B cell (primary cell): ENCODE data around the gene ZNF385D. TPM values are rescaled to one million over a fixed set of nuclear protein-coding genes. Genes with fewer than 3 reads are reported as not detected.

Source experiments
- ATAC-seq: fragments of 200-7000 bp; cut with Tn5 transposase; one replicate; pipeline ENCODE4 v1.10.0; 2021; ENCODE audit warnings: low read depth, mild to moderate bottlenecking, moderate number of reproducible peaks, moderate library complexity
- CTCF ChIA-PET: fragments of 350-600 bp; sonication (Branson Sonifier 250); formaldehyde crosslinking; loops from one replicate; lab custom pipeline; 2021; ENCODE audit warnings: antibody characterized with exemption, inconsistent platforms; lab: Charles Lee
- POLR2A ChIA-PET: fragments of 350-600 bp; sonication (Branson Sonifier 250); formaldehyde crosslinking; loops from one replicate; lab custom pipeline; 2021; ENCODE audit warnings: antibody characterized with exemption; lab: Charles Lee
- DNase-seq: peaks from one replicate; pipeline ENCODE4 v3.0.0; 2013
- H2AFZ ChIP-seq: 2 replicates; pipeline ENCODE4 v1.6.1; 2012; ENCODE audit warnings: mild to moderate bottlenecking, low read depth, low read length; ENCODE audit not compliant: insufficient read depth, poor library complexity, severe bottlenecking
- H3K27ac ChIP-seq, 2 donors: 1 replicate in 1 of 2; 2 replicates in 1 of 2; pipeline ENCODE4 v1.5.1; 2012 to 2013; ENCODE audit warnings: low read length in 2 of 2, mild to moderate bottlenecking in 2 of 2, moderate library complexity in 1 of 2
- H3K27me3 ChIP-seq, 4 experiments: fragments of 200-600 bp in 1 of 4; sonication (generic) in 1 of 4; replicated peaks in 1 of 4; 1 replicate in 2 of 4; 2 replicates in 2 of 4; pipeline versions ENCODE4 v1.6.1 to v1.7.0; 2013 to 2016; ENCODE audit warnings: low read length in 3 of 4, mild to moderate bottlenecking in 2 of 4, mixed read lengths in 1 of 4, moderate library complexity in 1 of 4; ENCODE audit not compliant: insufficient read depth in 4 of 4, control insufficient read depth in 3 of 4; ENCODE audit errors: control extremely low read depth in 1 of 4
- H3K36me3 ChIP-seq, 2 experiments: replicated peaks in 1 of 2; 1 replicate in 1 of 2; 2 replicates in 1 of 2; pipeline versions ENCODE4 v1.6.1 to v1.7.1; 2013; ENCODE audit warnings: low read length in 1 of 2; ENCODE audit not compliant: insufficient read depth in 2 of 2, control insufficient read depth in 1 of 2; ENCODE audit errors: control extremely low read depth in 1 of 2, extremely low read depth in 1 of 2
- H3K4me1 ChIP-seq, 2 donors: fragments of 200-600 bp in 1 of 2; sonication (generic) in 1 of 2; 1 replicate in 1 of 2; 2 replicates in 1 of 2; pipeline versions ENCODE4 v1.5.1 to v1.6.1; 2013 to 2017; ENCODE audit warnings: low read length in 2 of 2; ENCODE audit not compliant: control insufficient read depth in 2 of 2, insufficient read depth in 2 of 2
- H3K4me2 ChIP-seq: replicated peaks from 2 replicates; pipeline ENCODE3; 2012; ENCODE audit warnings: mild to moderate bottlenecking, low read depth, low read length; ENCODE audit not compliant: poor library complexity, severe bottlenecking
- H3K4me3 ChIP-seq, 5 experiments: fragments of 200-600 bp in 1 of 5; sonication (generic) in 1 of 5; 1 replicate in 3 of 5; 2 replicates in 2 of 5; pipeline versions ENCODE4 v1.5.1 to v1.7.0; 2011 to 2016; ENCODE audit warnings: low read length in 4 of 5, mild to moderate bottlenecking in 4 of 5, low read depth in 2 of 5, control low read depth in 1 of 5, moderate library complexity in 1 of 5; ENCODE audit not compliant: insufficient read depth in 1 of 5; ENCODE audit errors: control extremely low read depth in 1 of 5, extremely low read depth in 1 of 5
- H3K79me2 ChIP-seq: fragments of 200-600 bp; sonication (generic); one replicate; pipeline ENCODE4 v1.6.0; 2016; ENCODE audit warnings: low read length; ENCODE audit not compliant: control insufficient read depth, insufficient read depth
- H3K9ac ChIP-seq: fragments of 200-600 bp; sonication (generic); 2 replicates; pipeline ENCODE4 v1.6.1; 2017; ENCODE audit warnings: mild to moderate bottlenecking, low read length, moderate library complexity
- H3K9me3 ChIP-seq, 3 donors: one replicate each; pipeline versions ENCODE4 v1.6.1 to v1.7.1; 2013; ENCODE audit warnings: low read length in 2 of 3; ENCODE audit not compliant: control insufficient read depth in 2 of 3, insufficient read depth in 1 of 3; ENCODE audit errors: control extremely low read depth in 1 of 3
- H4K20me1 ChIP-seq: 2 replicates; pipeline ENCODE4 v1.6.0; 2012; ENCODE audit warnings: mild to moderate bottlenecking, low read length; ENCODE audit not compliant: insufficient read depth, control insufficient read depth, poor library complexity, severe bottlenecking
- H3K27ac Mint-ChIP-seq: one replicate; pipeline ENCODE4 v1.8.0; 2021; ENCODE audit warnings: mixed read lengths
- H3K27me3 Mint-ChIP-seq: one replicate; pipeline ENCODE4 v1.8.0; 2021; ENCODE audit warnings: mixed read lengths
- H3K4me1 Mint-ChIP-seq: one replicate; pipeline ENCODE4 v1.8.0; 2021; ENCODE audit warnings: mixed read lengths
- H3K4me3 Mint-ChIP-seq: one replicate; pipeline ENCODE4 v1.8.0; 2021; ENCODE audit warnings: mixed read lengths
- H3K9me3 Mint-ChIP-seq: one replicate; pipeline ENCODE4 v1.8.0; 2022; ENCODE audit warnings: mixed read lengths; ENCODE audit not compliant: insufficient read depth
- EZH2 ChIP-seq: IDR thresholded peaks from 2 replicates; pipeline ENCODE4 v1.6.1; 2012; ENCODE audit warnings: borderline replicate concordance, low read depth, mild to moderate bottlenecking, moderate library complexity, low read length; ENCODE audit not compliant: insufficient read depth, poor library complexity, severe bottlenecking
- WGBS: methylation state at CpG from one replicate; pipeline ENCODE4 v1.1.5; 2013; ENCODE audit warnings: missing lambda C conversion rate; ENCODE audit not compliant: insufficient coverage; 5-methylcytosine and 5-hydroxymethylcytosine counted together
- intact Hi-C: fragments of 100-400 bp; cut with micrococcal nuclease; formaldehyde crosslinking; loops from one replicate; pipeline ENCODE4 v1.10.0; 2022
- polyA plus RNA-seq: library from polyadenylated mRNA; depleted of rRNA; stranded (reverse); fragments of >200 nt; gene quantifications from 2 replicates; pipeline ENCODE4 v1.2.3, GENCODE V29; 2012
- total RNA-seq, 2 donors: library from RNA; stranded (reverse); fragments of 120-200 nt in 1 of 2; gene quantifications; 1 replicate in 1 of 2; 2 replicates in 1 of 2; pipeline versions ENCODE4 v1.2.3 to v1.2.4, GENCODE V29; 2013 to 2022
- TF ChIP-seq, protein P1 (sequence below): fragments of 200-600 bp; IDR thresholded peaks from one replicate; pipeline ENCODE4 v1.8.0; 2022; ENCODE audit warnings: antibody characterized with exemption, mild to moderate bottlenecking

ZNF385D gene
- total and polyA plus RNA-seq, 2 donors (not counting 1 experiment from before 2014, with no cell fraction given), result not detected

- H3K4me1 ChIP-seq, result no peaks in the 10 kb centered on the region
- DNase-seq (no peak), ATAC-seq (no peak)
- no peaks in the 10 kb centered on the region for H3K79me2 ChIP-seq
- H3K27me3 ChIP-seq, result no peaks in the 10 kb centered on the region
- intact Hi-C loops, result no loop called here
- no peaks in the 10 kb centered on the region for H3K9me3 ChIP-seq
- no peaks in the 10 kb centered on the region for H3K4me1 Mint-ChIP-seq
- no peak overlapping the region for H3K9ac ChIP-seq
- WGBS, result 82% methylated on average over 3 of the region's 3 CpGs
- H3K27ac ChIP-seq, result no peak overlapping the region
- no peak overlapping the region for H3K4me2 ChIP-seq
- H2AFZ ChIP-seq, result no peak overlapping the region
- H3K36me3 ChIP-seq, result no peaks in the 10 kb centered on the region
- no peaks in the 10 kb centered on the region for H3K9me3 Mint-ChIP-seq
- no peak for TF ChIP-seq EZH2
- TF ChIP-seq, protein P1, sequence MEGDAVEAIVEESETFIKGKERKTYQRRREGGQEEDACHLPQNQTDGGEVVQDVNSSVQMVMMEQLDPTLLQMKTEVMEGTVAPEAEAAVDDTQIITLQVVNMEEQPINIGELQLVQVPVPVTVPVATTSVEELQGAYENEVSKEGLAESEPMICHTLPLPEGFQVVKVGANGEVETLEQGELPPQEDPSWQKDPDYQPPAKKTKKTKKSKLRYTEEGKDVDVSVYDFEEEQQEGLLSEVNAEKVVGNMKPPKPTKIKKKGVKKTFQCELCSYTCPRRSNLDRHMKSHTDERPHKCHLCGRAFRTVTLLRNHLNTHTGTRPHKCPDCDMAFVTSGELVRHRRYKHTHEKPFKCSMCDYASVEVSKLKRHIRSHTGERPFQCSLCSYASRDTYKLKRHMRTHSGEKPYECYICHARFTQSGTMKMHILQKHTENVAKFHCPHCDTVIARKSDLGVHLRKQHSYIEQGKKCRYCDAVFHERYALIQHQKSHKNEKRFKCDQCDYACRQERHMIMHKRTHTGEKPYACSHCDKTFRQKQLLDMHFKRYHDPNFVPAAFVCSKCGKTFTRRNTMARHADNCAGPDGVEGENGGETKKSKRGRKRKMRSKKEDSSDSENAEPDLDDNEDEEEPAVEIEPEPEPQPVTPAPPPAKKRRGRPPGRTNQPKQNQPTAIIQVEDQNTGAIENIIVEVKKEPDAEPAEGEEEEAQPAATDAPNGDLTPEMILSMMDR, result no peak
- no peak overlapping the region for H3K4me3 Mint-ChIP-seq
- no peak overlapping the region for H3K27ac Mint-ChIP-seq
- no peaks in the 10 kb centered on the region for H3K27me3 Mint-ChIP-seq
- no peak overlapping the region for H3K4me3 ChIP-seq
- ChIA-PET POLR2A (no interaction called here), CTCF (no interaction called here)
- H4K20me1 ChIP-seq, result no peaks in the 10 kb centered on the region
Measured at GRCh38 chr3:21517184-21517583, 233.8 kb downstream of the ZNF385D start.

DNA sequence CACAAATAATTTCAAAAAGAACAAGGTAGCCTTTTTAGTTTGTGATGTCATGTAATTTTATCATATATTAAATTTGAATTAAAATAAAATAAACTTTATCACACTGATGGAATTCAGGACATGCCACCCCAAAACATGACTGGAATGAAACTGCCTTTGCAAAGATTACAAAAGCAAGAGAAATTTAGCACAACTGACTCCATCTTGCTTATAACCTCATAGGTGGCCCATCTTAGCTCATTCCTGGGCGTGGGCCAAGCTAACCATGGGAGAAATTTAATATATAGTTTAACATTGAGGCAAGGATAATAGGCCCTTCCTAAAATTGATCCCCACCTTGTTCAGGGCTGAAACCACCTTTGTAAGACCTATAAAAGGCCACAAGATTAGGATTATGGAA is 235.6 kb downstream of the ZNF385D start:
- Mint-ChIP-seq H3K27ac (no peak overlapping the region), H3K9me3 (no peaks in the 10 kb centered on the region), H3K4me3 (no peak overlapping the region), H3K4me1 (no peaks in the 10 kb centered on the region), H3K27me3 (no peaks in the 10 kb centered on the region)
- ChIA-PET POLR2A (no interaction called here), CTCF (no interaction called here)
- no peaks in the 10 kb centered on the region for H3K9me3 ChIP-seq
- H4K20me1 ChIP-seq, result no peaks in the 10 kb centered on the region
- no peak overlapping the region for H3K9ac ChIP-seq
- TF ChIP-seq, protein P1, result no peak
- TF ChIP-seq EZH2, result no peak
- intact Hi-C loops, result no loop called here
- no peak overlapping the region for H2AFZ ChIP-seq
- no peak overlapping the region for H3K4me3 ChIP-seq
- no peak overlapping the region for H3K4me2 ChIP-seq
- DNase-seq (no peak), ATAC-seq (no peak)
- no peaks in the 10 kb centered on the region for H3K79me2 ChIP-seq
- H3K36me3 ChIP-seq, result no peaks in the 10 kb centered on the region
- no peaks in the 10 kb centered on the region for H3K27me3 ChIP-seq
- WGBS, result no CpG with 5 or more reads among the region's 1 CpG
- H3K4me1 ChIP-seq, result no peaks in the 10 kb centered on the region
- no peak overlapping the region for H3K27ac ChIP-seq
